Activated B cell treated with CpG ODN at 0.5 μM for 24 hours (primary cell): ENCODE measurements around the gene ANKRD44. TPM values are rescaled to one million over a fixed set of nuclear protein-coding genes. Genes with fewer than 3 reads are reported as not detected.
A peak's percentile ranks its signal among the peaks of the same experiment; 100 is the strongest.

ENCODE experiments used
- ATAC-seq: fragments of 200-7000 bp; cut with Tn5 transposase; one replicate; pipeline ENCODE4 v1.10.0; 2021; ENCODE audit warnings: low read depth, mild to moderate bottlenecking, moderate library complexity
- CTCF ChIA-PET: fragments of 350-600 bp; sonication (Branson Sonifier 250); formaldehyde crosslinking; loops from one replicate; lab custom pipeline; 2021; ENCODE audit warnings: antibody characterized with exemption; lab: Charles Lee
- POLR2A ChIA-PET: fragments of 350-600 bp; sonication (Branson Sonifier 250); formaldehyde crosslinking; loops from one replicate; lab custom pipeline; 2021; ENCODE audit warnings: antibody characterized with exemption; lab: Charles Lee
- DNase-seq: peaks from one replicate; pipeline ENCODE4 v3.0.0; 2022
- H3K27ac Mint-ChIP-seq: one replicate; pipeline ENCODE4 v1.8.0; 2020; ENCODE audit warnings: mixed read lengths
- H3K27me3 Mint-ChIP-seq: one replicate; pipeline ENCODE4 v1.8.0; 2021; ENCODE audit warnings: mixed read lengths
- H3K36me3 Mint-ChIP-seq: one replicate; pipeline ENCODE4 v1.8.0; 2021; ENCODE audit warnings: low read depth, mixed read lengths
- H3K4me1 Mint-ChIP-seq: one replicate; pipeline ENCODE4 v1.8.0; 2021; ENCODE audit warnings: mixed read lengths
- H3K4me3 Mint-ChIP-seq: one replicate; pipeline ENCODE4 v1.8.0; 2020; ENCODE audit warnings: mild to moderate bottlenecking, mixed read lengths
- H3K9me3 Mint-ChIP-seq: one replicate; pipeline ENCODE4 v1.8.0; 2020; ENCODE audit warnings: mixed read lengths
- CTCF ChIP-seq: fragments of 200-600 bp; IDR thresholded peaks from one replicate; pipeline ENCODE4 v1.8.0; 2022; ENCODE audit warnings: antibody characterized with exemption, mild to moderate bottlenecking
- intact Hi-C: fragments of 100-400 bp; cut with micrococcal nuclease; formaldehyde crosslinking; loops from one replicate; pipeline ENCODE4 v1.15.1; 2024
- total RNA-seq: library from RNA; stranded (reverse); gene quantifications from 2 replicates; pipeline ENCODE4 v1.2.3, GENCODE V29; 2022

Gene ANKRD44
- total RNA-seq, 1 donor from 2014 or later: 185 TPM

- no peak overlapping the region for H3K27ac Mint-ChIP-seq
- no peaks in the 10 kb centered on the region for H3K27me3 Mint-ChIP-seq
- ChIA-PET POLR2A (no interaction called here), CTCF (no interaction called here)
- no peak for TF ChIP-seq CTCF
- peaks cover 12% of the 10 kb centered on the region for H3K9me3 Mint-ChIP-seq
- H3K4me1 Mint-ChIP-seq: no peaks in the 10 kb centered on the region
- H3K4me3 Mint-ChIP-seq: no peak overlapping the region
- peaks cover 92% of the 10 kb centered on the region for H3K36me3 Mint-ChIP-seq
- ATAC-seq: no peak
- intact Hi-C loops: no loop called here
- DNase-seq: no peak
Measured at GRCh38 chr2:197055045-197055444, 255.5 kb downstream of the ANKRD44 start.

- peaks cover 12% of the 10 kb centered on the region for H3K9me3 Mint-ChIP-seq
- CTCF ChIA-PET: no interaction called here
- no peaks in the 10 kb centered on the region for H3K27me3 Mint-ChIP-seq
- H3K4me3 Mint-ChIP-seq: no peak overlapping the region
- peaks cover 92% of the 10 kb centered on the region for H3K36me3 Mint-ChIP-seq
- POLR2A ChIA-PET: no interaction called here
- no peaks in the 10 kb centered on the region for H3K4me1 Mint-ChIP-seq
- ATAC-seq: no peak
- DNase-seq: no peak
- H3K27ac Mint-ChIP-seq: no peak overlapping the region
- no peak for TF ChIP-seq CTCF
- intact Hi-C loops: no loop called here
Measured at GRCh38 chr2:197054437-197054836, 256.1 kb downstream of the ANKRD44 start.

- ChIA-PET CTCF (no interaction called here), POLR2A (no interaction called here)
- no peak for DNase-seq
- Mint-ChIP-seq H3K9me3 (peaks cover 14% of the 10 kb centered on the region), H3K36me3 (peaks cover 90% of the 10 kb centered on the region), H3K4me1 (no peaks in the 10 kb centered on the region), H3K27me3 (no peaks in the 10 kb centered on the region), H3K27ac (no peak overlapping the region), H3K4me3 (no peak overlapping the region)
- intact Hi-C loops: no loop called here
- no peak for TF ChIP-seq CTCF
- ATAC-seq: no peak
Measured at GRCh38 chr2:197052356-197052755, 258.2 kb downstream of the ANKRD44 start.

- ChIA-PET POLR2A (interaction anchor here (0.8 to 1.2 kb wide), 2 partner anchors 246 to 390 kb away, joined by 3 read pairs; partner anchors contain the start of genes GTF3C3 and SF3B1), CTCF (no interaction called here)
- DNase-seq (no peak), ATAC-seq (no peak)
- Mint-ChIP-seq H3K36me3 (peaks cover 57% of the 10 kb centered on the region), H3K9me3 (peaks cover 2% of the 10 kb centered on the region), H3K27me3 (no peaks in the 10 kb centered on the region), H3K4me1 (peaks cover 9% of the 10 kb centered on the region), H3K4me3 (no peak overlapping the region), H3K27ac (peak overlapping the region; percentile 47)
- TF ChIP-seq CTCF: no peak
- intact Hi-C loops: loop anchor here (2.0 kb wide), 1 partner anchor 16 kb away; no protein-coding TSS in a partner anchor
Measured at GRCh38 chr2:197045115-197045514, 265.5 kb downstream of the ANKRD44 start.

GRCh38 chr2:197042739-197043196 lies 267.8 kb downstream of the ANKRD44 start:
- Mint-ChIP-seq H3K9me3 (no peaks in the 10 kb centered on the region), H3K27ac (no peak overlapping the region), H3K4me3 (no peak overlapping the region), H3K36me3 (peaks cover 58% of the 10 kb centered on the region), H3K4me1 (peaks cover 9% of the 10 kb centered on the region), H3K27me3 (no peaks in the 10 kb centered on the region)
- CTCF ChIA-PET: no interaction called here
- intact Hi-C loops: no loop called here
- ATAC-seq (no peak), DNase-seq (no peak)
- TF ChIP-seq CTCF: no peak
- POLR2A ChIA-PET: no interaction called here
